Panc1 (cell line): ENCODE measurements around the gene GLRA3. TPM values are rescaled to one million over a fixed set of nuclear protein-coding genes. Genes with fewer than 3 reads are reported as not detected.

Source experiments
- ATAC-seq: fragments of 200-7000 bp; cut with Tn5 transposase; 2 replicates; pipeline ENCODE4 v1.9.1; 2020; ENCODE audit warnings: mild to moderate bottlenecking, moderate library complexity
- BruUV-seq: library from RNA; stranded (reverse); fragments of 400-500 nt; replicated peaks from 2 replicates; lab custom pipeline; 2021; lab: Mats Ljungman, UMichigan
- CTCF ChIA-PET: fragments of 300-600 bp; sonication (Branson Sonifier 250); formaldehyde crosslinking; loops from one replicate; lab custom pipeline; 2022; ENCODE audit warnings: antibody characterized with exemption; lab: Charles Lee
- POLR2A ChIA-PET: fragments of 300-600 bp; sonication (Branson Sonifier 250); formaldehyde crosslinking; loops from one replicate; lab custom pipeline; 2022; ENCODE audit warnings: antibody characterized with exemption; lab: Charles Lee
- DNase-seq: peaks from one replicate; pipeline ENCODE4 v3.0.0-alpha.2; 2010; ENCODE audit warnings: low read depth, low spot score
- H3K27ac ChIP-seq: 2 replicates; pipeline ENCODE4 v1.5.1; 2011; ENCODE audit warnings: mild to moderate bottlenecking, low read length, inconsistent platforms
- H3K27me3 ChIP-seq: fragments of 200-500 bp; sonication (Bioruptor generic); 2 replicates; pipeline ENCODE4 v1.6.0; 2014; ENCODE audit warnings: low read length, inconsistent platforms; ENCODE audit not compliant: control insufficient read depth, insufficient read depth
- H3K36me3 ChIP-seq: fragments of 200-500 bp; sonication (Bioruptor generic); 2 replicates; pipeline ENCODE4 v1.5.1; 2014; ENCODE audit warnings: inconsistent platforms, mild to moderate bottlenecking, low read length, moderate library complexity; ENCODE audit not compliant: control insufficient read depth, insufficient read depth
- H3K4me1 ChIP-seq: 2 replicates; pipeline ENCODE4 v1.5.1; 2011; ENCODE audit warnings: inconsistent platforms, mild to moderate bottlenecking, low read length, moderate library complexity; ENCODE audit not compliant: control insufficient read depth, insufficient read depth
- H3K4me3 ChIP-seq, 2 experiments: 2 replicates each; pipeline ENCODE4 v1.5.1; 2011 to 2012; ENCODE audit warnings: low read depth in 2 of 2, low read length in 2 of 2, mild to moderate bottlenecking in 2 of 2, inconsistent platforms in 1 of 2, moderate library complexity in 1 of 2
- H3K9me3 ChIP-seq: fragments of 200-500 bp; sonication (Bioruptor generic); 2 replicates; pipeline ENCODE4 v1.5.1; 2014; ENCODE audit warnings: low read depth, mild to moderate bottlenecking, inconsistent platforms, low read length, moderate library complexity; ENCODE audit not compliant: control insufficient read depth, insufficient read depth
- POLR2AphosphoS5 ChIP-seq: IDR thresholded peaks from 2 replicates; pipeline ENCODE4 v1.6.1; 2012; ENCODE audit warnings: mild to moderate bottlenecking, low read depth, low read length, moderate library complexity
- SIN3A ChIP-seq: IDR thresholded peaks from 2 replicates; pipeline ENCODE4 v1.6.1; 2012; ENCODE audit warnings: low read depth, mild to moderate bottlenecking, low read length, moderate library complexity, borderline replicate concordance; ENCODE audit not compliant: insufficient read depth
- TCF7L2 ChIP-seq: IDR thresholded peaks from 2 replicates; pipeline ENCODE4 v1.6.1; 2011; ENCODE audit warnings: mild to moderate bottlenecking, low read depth, low read length, inconsistent platforms
- in situ Hi-C: cut with HindIII; loops from 2 replicates; pipeline ENCODE4 v1.10.0; 2016; ENCODE audit warnings: low sequenced_read_pairs, low pct_unique_long_range_greater_than_20kb
- intact Hi-C: fragments of 100-400 bp; cut with micrococcal nuclease; formaldehyde crosslinking; loops from one replicate; pipeline ENCODE4 v1.10.0; 2022; ENCODE audit not compliant: unreplicated experiment
- total RNA-seq: library from RNA; stranded (reverse); gene quantifications from one replicate; pipeline ENCODE4 v1.2.1, GENCODE V29; 2021; ENCODE audit not compliant: unreplicated experiment
- TF ChIP-seq, protein P1 (sequence below), 2 experiments: IDR thresholded peaks; 2 replicates each; pipeline ENCODE4 v1.6.1; 2011 to 2012; ENCODE audit warnings: low read depth in 2 of 2, control low read depth in 1 of 2, low read length in 1 of 2, mild to moderate bottlenecking in 1 of 2, moderate library complexity in 1 of 2; ENCODE audit not compliant: insufficient read depth in 1 of 2
- TF ChIP-seq, protein P2 (sequence below): fragments of 450-650 bp; IDR thresholded peaks from 2 replicates; pipeline ENCODE4 v1.5.1; 2017; ENCODE audit warnings: mild to moderate bottlenecking

Gene GLRA3
- total RNA-seq, 1 experiment from 2014 or later, result not detected

DNA sequence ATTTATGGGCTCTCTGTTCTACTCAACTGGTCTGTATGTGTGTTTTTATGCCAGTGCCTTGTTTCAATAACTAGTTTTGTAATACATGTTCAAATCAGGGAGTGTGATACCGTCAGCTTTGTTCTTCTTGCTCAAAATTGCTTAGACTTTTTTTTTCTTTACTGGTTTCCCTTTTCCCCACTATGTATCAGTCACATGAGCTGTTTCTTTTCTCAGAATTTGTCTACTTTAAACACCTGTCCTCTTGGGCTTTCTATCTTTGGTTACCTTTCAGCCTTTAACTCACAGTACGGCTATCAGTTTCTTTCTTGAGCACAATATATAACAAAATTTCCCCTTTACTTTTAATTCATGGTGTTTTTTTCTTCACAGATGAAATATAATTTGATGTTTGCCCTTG, 5.4 kb upstream of the GLRA3 start:
- POLR2A ChIA-PET, result no interaction called here
- CTCF ChIA-PET, result no interaction called here
- H3K36me3 ChIP-seq, result no peaks in the 10 kb centered on the region
- H3K27ac ChIP-seq, result no peak overlapping the region
- TF ChIP-seq, protein P1, sequence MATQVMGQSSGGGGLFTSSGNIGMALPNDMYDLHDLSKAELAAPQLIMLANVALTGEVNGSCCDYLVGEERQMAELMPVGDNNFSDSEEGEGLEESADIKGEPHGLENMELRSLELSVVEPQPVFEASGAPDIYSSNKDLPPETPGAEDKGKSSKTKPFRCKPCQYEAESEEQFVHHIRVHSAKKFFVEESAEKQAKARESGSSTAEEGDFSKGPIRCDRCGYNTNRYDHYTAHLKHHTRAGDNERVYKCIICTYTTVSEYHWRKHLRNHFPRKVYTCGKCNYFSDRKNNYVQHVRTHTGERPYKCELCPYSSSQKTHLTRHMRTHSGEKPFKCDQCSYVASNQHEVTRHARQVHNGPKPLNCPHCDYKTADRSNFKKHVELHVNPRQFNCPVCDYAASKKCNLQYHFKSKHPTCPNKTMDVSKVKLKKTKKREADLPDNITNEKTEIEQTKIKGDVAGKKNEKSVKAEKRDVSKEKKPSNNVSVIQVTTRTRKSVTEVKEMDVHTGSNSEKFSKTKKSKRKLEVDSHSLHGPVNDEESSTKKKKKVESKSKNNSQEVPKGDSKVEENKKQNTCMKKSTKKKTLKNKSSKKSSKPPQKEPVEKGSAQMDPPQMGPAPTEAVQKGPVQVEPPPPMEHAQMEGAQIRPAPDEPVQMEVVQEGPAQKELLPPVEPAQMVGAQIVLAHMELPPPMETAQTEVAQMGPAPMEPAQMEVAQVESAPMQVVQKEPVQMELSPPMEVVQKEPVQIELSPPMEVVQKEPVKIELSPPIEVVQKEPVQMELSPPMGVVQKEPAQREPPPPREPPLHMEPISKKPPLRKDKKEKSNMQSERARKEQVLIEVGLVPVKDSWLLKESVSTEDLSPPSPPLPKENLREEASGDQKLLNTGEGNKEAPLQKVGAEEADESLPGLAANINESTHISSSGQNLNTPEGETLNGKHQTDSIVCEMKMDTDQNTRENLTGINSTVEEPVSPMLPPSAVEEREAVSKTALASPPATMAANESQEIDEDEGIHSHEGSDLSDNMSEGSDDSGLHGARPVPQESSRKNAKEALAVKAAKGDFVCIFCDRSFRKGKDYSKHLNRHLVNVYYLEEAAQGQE (IDR thresholded peaks at IDR 0.05; ENCODE audit: insufficient read depth in 1 of 2, low read depth in 2 of 2, low read length in 1 of 2), result no peak
- no peak for TF ChIP-seq POLR2AphosphoS5
- no peak for TF ChIP-seq SIN3A
- TF ChIP-seq, protein P2, sequence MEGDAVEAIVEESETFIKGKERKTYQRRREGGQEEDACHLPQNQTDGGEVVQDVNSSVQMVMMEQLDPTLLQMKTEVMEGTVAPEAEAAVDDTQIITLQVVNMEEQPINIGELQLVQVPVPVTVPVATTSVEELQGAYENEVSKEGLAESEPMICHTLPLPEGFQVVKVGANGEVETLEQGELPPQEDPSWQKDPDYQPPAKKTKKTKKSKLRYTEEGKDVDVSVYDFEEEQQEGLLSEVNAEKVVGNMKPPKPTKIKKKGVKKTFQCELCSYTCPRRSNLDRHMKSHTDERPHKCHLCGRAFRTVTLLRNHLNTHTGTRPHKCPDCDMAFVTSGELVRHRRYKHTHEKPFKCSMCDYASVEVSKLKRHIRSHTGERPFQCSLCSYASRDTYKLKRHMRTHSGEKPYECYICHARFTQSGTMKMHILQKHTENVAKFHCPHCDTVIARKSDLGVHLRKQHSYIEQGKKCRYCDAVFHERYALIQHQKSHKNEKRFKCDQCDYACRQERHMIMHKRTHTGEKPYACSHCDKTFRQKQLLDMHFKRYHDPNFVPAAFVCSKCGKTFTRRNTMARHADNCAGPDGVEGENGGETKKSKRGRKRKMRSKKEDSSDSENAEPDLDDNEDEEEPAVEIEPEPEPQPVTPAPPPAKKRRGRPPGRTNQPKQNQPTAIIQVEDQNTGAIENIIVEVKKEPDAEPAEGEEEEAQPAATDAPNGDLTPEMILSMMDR, result no peak
- no peak for TF ChIP-seq TCF7L2
- DNase-seq (no peak), ATAC-seq (no peak)
- no peaks in the 10 kb centered on the region for H3K9me3 ChIP-seq
- H3K4me3 ChIP-seq, result no peak overlapping the region
- no peaks in the 10 kb centered on the region for H3K4me1 ChIP-seq
- BruUV-seq, result no TSS peak
- intact Hi-C loops (no loop called here), in situ Hi-C loops (no loop called here)
- no peaks in the 10 kb centered on the region for H3K27me3 ChIP-seq

DNA sequence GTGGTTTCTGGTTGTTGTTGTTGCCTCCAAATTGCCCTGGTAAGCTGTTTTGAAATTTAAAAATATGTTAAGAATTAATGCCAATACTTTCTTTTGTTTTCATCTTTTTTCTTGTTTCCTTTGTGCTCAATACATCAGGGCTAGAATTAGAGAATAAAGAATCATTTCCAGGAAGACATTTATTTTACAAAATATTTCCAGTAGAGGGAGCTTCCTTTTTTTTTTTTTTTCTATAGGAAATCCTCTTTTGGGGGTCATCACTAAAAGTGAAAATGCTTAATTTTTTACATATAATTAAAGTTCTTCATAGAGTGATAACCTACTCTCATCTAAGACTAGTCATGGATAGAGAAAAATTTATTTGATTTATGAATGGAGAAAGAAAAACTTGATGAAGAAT, 2.4 kb downstream of the GLRA3 start:
- Histone ChIP-seq H3K9me3 (no peaks in the 10 kb centered on the region), H3K27ac (no peak overlapping the region), H3K27me3 (no peaks in the 10 kb centered on the region), H3K36me3 (no peaks in the 10 kb centered on the region), H3K4me3 (no peak overlapping the region), H3K4me1 (no peaks in the 10 kb centered on the region)
- BruUV-seq, result no TSS peak
- ChIA-PET POLR2A (no interaction called here), CTCF (interaction anchor here (0.6 kb wide), 1 partner anchor 37 kb away, joined by 5 read pairs; no protein-coding TSS in a partner anchor)
- TF ChIP-seq TCF7L2, result no peak
- TF ChIP-seq SIN3A, result no peak
- no peak for TF ChIP-seq POLR2AphosphoS5
- TF ChIP-seq, protein P1 (IDR thresholded peaks at IDR 0.05; ENCODE audit: insufficient read depth in 1 of 2, low read depth in 2 of 2, low read length in 1 of 2), result no peak
- TF ChIP-seq, protein P2, result no peak
- in situ Hi-C loops, result no loop called here
- ATAC-seq, result no peak
- no peak for DNase-seq
- intact Hi-C loops, result no loop called here
